Neural progenitor cell (in vitro differentiated cells): ENCODE data around the gene PUS7L. TPM values are rescaled to one million over a fixed set of nuclear protein-coding genes. Genes with fewer than 3 reads are reported as not detected.
"Not testable (repeated sequence)": the region's sequence is repeated elsewhere in the genome, so short reads cannot be mapped to it uniquely, and the experiment has no call there.

ENCODE experiments used
- DNase-seq: peaks from one replicate; pipeline ENCODE4 v3.0.0-alpha.2; 2016; ENCODE audit warnings: low spot score
- H2AFZ ChIP-seq: fragments of 200-600 bp; sonication (generic); replicated peaks from 2 replicates; pipeline ENCODE4 v1.6.1; 2016; ENCODE audit warnings: antibody characterized with exemption
- H3F3A ChIP-seq: fragments of 200-600 bp; sonication (generic); 2 replicates; pipeline ENCODE4 v1.6.1; 2016; ENCODE audit warnings: antibody characterized with exemption, low read depth
- H3K27ac ChIP-seq: fragments of 200-600 bp; sonication (generic); 2 replicates; pipeline ENCODE4 v1.5.1; 2016; ENCODE audit warnings: mild to moderate bottlenecking
- H3K27me3 ChIP-seq: fragments of 200-600 bp; sonication (generic); 2 replicates; pipeline ENCODE4 v1.6.1; 2016; ENCODE audit warnings: mild to moderate bottlenecking, moderate library complexity
- H3K36me3 ChIP-seq: fragments of 200-600 bp; sonication (generic); 2 replicates; pipeline ENCODE4 v1.5.1; 2016
- H3K4me1 ChIP-seq: fragments of 200-600 bp; sonication (generic); 2 replicates; pipeline ENCODE4 v1.6.1; 2016; ENCODE audit warnings: mixed run types
- H3K4me2 ChIP-seq: fragments of 200-600 bp; sonication (generic); 2 replicates; pipeline ENCODE4 v1.6.1; 2016
- H3K4me3 ChIP-seq: fragments of 200-600 bp; sonication (generic); 2 replicates; pipeline ENCODE4 v1.5.1; 2016
- H3K79me2 ChIP-seq: fragments of 200-600 bp; sonication (generic); 2 replicates; pipeline ENCODE4 v1.6.1; 2016; ENCODE audit warnings: low read depth
- H3K9ac ChIP-seq: fragments of 200-600 bp; sonication (generic); 2 replicates; pipeline ENCODE4 v1.6.1; 2016
- H3K9me3 ChIP-seq: fragments of 200-600 bp; sonication (generic); 2 replicates; pipeline ENCODE4 v1.5.1; 2016; ENCODE audit warnings: low read depth
- H4K20me1 ChIP-seq: fragments of 200-600 bp; sonication (generic); 2 replicates; pipeline ENCODE4 v1.6.1; 2016; ENCODE audit warnings: low read depth
- H3K27ac Mint-ChIP-seq: 3 replicates; pipeline ENCODE4 v1.8.0; 2021; ENCODE audit warnings: mixed read lengths
- H3K27me3 Mint-ChIP-seq: 2 replicates; pipeline ENCODE4 v1.8.0; 2022; ENCODE audit warnings: low read depth, mild to moderate bottlenecking, inconsistent platforms, moderate library complexity, mixed read lengths; ENCODE audit not compliant: insufficient read depth
- H3K36me3 Mint-ChIP-seq: 3 replicates; pipeline ENCODE4 v1.8.0; 2021; ENCODE audit warnings: mixed read lengths
- H3K4me1 Mint-ChIP-seq: 3 replicates; pipeline ENCODE4 v1.8.0; 2021; ENCODE audit warnings: mixed read lengths
- H3K4me3 Mint-ChIP-seq: 3 replicates; pipeline ENCODE4 v1.8.0; 2021; ENCODE audit warnings: mild to moderate bottlenecking, moderate library complexity, mixed read lengths
- H3K9me3 Mint-ChIP-seq: 3 replicates; pipeline ENCODE4 v1.8.0; 2020; ENCODE audit warnings: mixed read lengths
- CTCF ChIP-seq: fragments of 200-600 bp; sonication (generic); IDR thresholded peaks from 2 replicates; pipeline ENCODE4 v1.5.1; 2017; ENCODE audit warnings: antibody characterized with exemption, mild to moderate bottlenecking
- EZH2 ChIP-seq: fragments of 200-600 bp; sonication (generic); IDR thresholded peaks from 2 replicates; pipeline ENCODE4 v1.6.1; 2017; ENCODE audit warnings: antibody characterized with exemption, mild to moderate bottlenecking, moderate library complexity
- EZH2phosphoT487 ChIP-seq: fragments of 200-600 bp; sonication (generic); IDR thresholded peaks from 2 replicates; pipeline ENCODE4 v1.6.1; 2017; ENCODE audit warnings: antibody characterized with exemption
- total RNA-seq: library from RNA; depleted of rRNA; stranded (reverse); fragments of >200 nt; gene quantifications from 2 replicates; pipeline ENCODE4 v1.2.3, GENCODE V29; 2015; ENCODE audit warnings: low replicate concordance

PUS7L gene
- total RNA-seq, 1 donor from 2014 or later = 42.6 TPM

GRCh38 chr12:43754015-43754414, 4.6 kb downstream of the PUS7L start:
- Mint-ChIP-seq H3K4me1 (peaks cover 3% of the 10 kb centered on the region), H3K27me3 (no peaks in the 10 kb centered on the region), H3K36me3 (no peaks in the 10 kb centered on the region), H3K9me3 (peaks cover 4% of the 10 kb centered on the region), H3K27ac (no peak overlapping the region), H3K4me3 (no peak overlapping the region)
- TF ChIP-seq EZH2 = no peak
- no peak for TF ChIP-seq EZH2phosphoT487
- no peak for TF ChIP-seq CTCF
- no peak overlapping the region for H3K9ac ChIP-seq
- H3F3A ChIP-seq = peaks cover 2% of the 10 kb centered on the region
- no peaks in the 10 kb centered on the region for H3K9me3 ChIP-seq
- no peak overlapping the region for H3K27ac ChIP-seq
- H3K4me3 ChIP-seq = no peak overlapping the region
- H2AFZ ChIP-seq = no peak overlapping the region
- no peaks in the 10 kb centered on the region for H3K27me3 ChIP-seq
- H3K36me3 ChIP-seq = peaks cover 12% of the 10 kb centered on the region
- peaks cover 26% of the 10 kb centered on the region for H3K79me2 ChIP-seq
- H4K20me1 ChIP-seq = no peaks in the 10 kb centered on the region
- peaks cover 4% of the 10 kb centered on the region for H3K4me1 ChIP-seq
- H3K4me2 ChIP-seq = no peak overlapping the region
- no peak for DNase-seq

GRCh38 chr12:43751360-43751759, 7.2 kb downstream of the PUS7L start:
- not testable (repeated sequence) for DNase-seq, H3K27me3 Mint-ChIP-seq, H3F3A ChIP-seq, H3K4me3 Mint-ChIP-seq, H3K9me3 Mint-ChIP-seq, H3K27ac ChIP-seq, H3K36me3 Mint-ChIP-seq, H3K27me3 ChIP-seq, H3K4me3 ChIP-seq, H3K4me1 Mint-ChIP-seq, H3K9me3 ChIP-seq, H2AFZ ChIP-seq, H3K9ac ChIP-seq, H3K27ac Mint-ChIP-seq, H3K4me2 ChIP-seq, H3K4me1 ChIP-seq, H4K20me1 ChIP-seq
- Histone ChIP-seq H3K79me2 (peaks cover 11% of the 10 kb centered on the region), H3K36me3 (peaks cover 12% of the 10 kb centered on the region)

- no peak overlapping the region for H2AFZ ChIP-seq
- no peaks in the 10 kb centered on the region for H3K27me3 ChIP-seq
- H3K9ac ChIP-seq = no peak overlapping the region
- peaks cover 12% of the 10 kb centered on the region for H3K36me3 ChIP-seq
- H3K9me3 ChIP-seq = no peaks in the 10 kb centered on the region
- peaks cover 8% of the 10 kb centered on the region for H3K79me2 ChIP-seq
- H3K4me3 Mint-ChIP-seq = no peak overlapping the region
- H3F3A ChIP-seq = no peaks in the 10 kb centered on the region
- no peak for DNase-seq
- H3K36me3 Mint-ChIP-seq = no peaks in the 10 kb centered on the region
- H3K4me1 Mint-ChIP-seq = no peaks in the 10 kb centered on the region
- peaks cover 4% of the 10 kb centered on the region for H3K4me1 ChIP-seq
- no peak overlapping the region for H3K4me2 ChIP-seq
- H3K27me3 Mint-ChIP-seq = no peaks in the 10 kb centered on the region
- H4K20me1 ChIP-seq = no peaks in the 10 kb centered on the region
- H3K9me3 Mint-ChIP-seq = no peaks in the 10 kb centered on the region
- no peak for TF ChIP-seq CTCF
- no peak for TF ChIP-seq EZH2
- no peak for TF ChIP-seq EZH2phosphoT487
- H3K27ac Mint-ChIP-seq = no peak overlapping the region
- H3K4me3 ChIP-seq = no peak overlapping the region
- no peak overlapping the region for H3K27ac ChIP-seq
These were observed 7.8 kb downstream of the PUS7L start for GRCh38 chr12:43750814-43751213.

- no peaks in the 10 kb centered on the region for H3F3A ChIP-seq
- TF ChIP-seq EZH2phosphoT487 (no peak), EZH2 (no peak), CTCF (no peak)
- Mint-ChIP-seq H3K4me3 (no peak overlapping the region), H3K9me3 (no peaks in the 10 kb centered on the region), H3K36me3 (peaks cover 5% of the 10 kb centered on the region), H3K27ac (no peak overlapping the region), H3K27me3 (no peaks in the 10 kb centered on the region), H3K4me1 (no peaks in the 10 kb centered on the region)
- no peak overlapping the region for H3K9ac ChIP-seq
- no peaks in the 10 kb centered on the region for H3K9me3 ChIP-seq
- H3K36me3 ChIP-seq = peaks cover 2% of the 10 kb centered on the region
- no peak overlapping the region for H3K4me3 ChIP-seq
- H2AFZ ChIP-seq = no peak overlapping the region
- H3K4me1 ChIP-seq = peaks cover 4% of the 10 kb centered on the region
- no peak overlapping the region for H3K27ac ChIP-seq
- no peak overlapping the region for H3K4me2 ChIP-seq
- no peaks in the 10 kb centered on the region for H4K20me1 ChIP-seq
- no peak for DNase-seq
- peaks cover 5% of the 10 kb centered on the region for H3K79me2 ChIP-seq
- no peaks in the 10 kb centered on the region for H3K27me3 ChIP-seq
These were observed 9.6 kb downstream of the PUS7L start for GRCh38 chr12:43749016-43749415.
